HG03066 (cell line): ENCODE data around the gene DENND2A.
"Not testable (repeated sequence)": the region's sequence is repeated elsewhere in the genome, so short reads cannot be mapped to it uniquely, and the experiment has no call there.

Experiments used
- ATAC-seq: cut with Tn5 transposase; IDR thresholded peaks from one replicate; pipeline ENCODE4 v1.9.1; 2021; ENCODE audit warnings: low read depth; ENCODE audit not compliant: unreplicated experiment

Gene DENND2A

GRCh38 chr7:140621401-140622021, 19.1 kb downstream of the DENND2A start:
- ATAC-seq, result no peak

GRCh38 chr7:140619915-140620510, 20.6 kb downstream of the DENND2A start:
- ATAC-seq, result not testable (repeated sequence)

- no peak for ATAC-seq
These were observed 21.4 kb downstream of the DENND2A start for GRCh38 chr7:140619176-140619575.

GRCh38 chr7:140618306-140618705, 22.3 kb downstream of the DENND2A start:
- ATAC-seq, result no peak

GRCh38 chr7:140617081-140617480, 23.5 kb downstream of the DENND2A start:
- ATAC-seq, result no peak

GRCh38 chr7:140616328-140616727, 24.3 kb downstream of the DENND2A start:
- ATAC-seq, result no peak

- ATAC-seq, result no peak
These were observed 29.0 kb downstream of the DENND2A start for GRCh38 chr7:140611641-140612040.

- ATAC-seq, result no peak
These were observed 30.1 kb downstream of the DENND2A start for GRCh38 chr7:140610204-140611165.

- ATAC-seq, result no peak
These were observed 31.0 kb downstream of the DENND2A start for GRCh38 chr7:140609646-140610045.

- no peak for ATAC-seq
These were observed 33.1 kb downstream of the DENND2A start for GRCh38 chr7:140607441-140607989.

GRCh38 chr7:140605337-140605736, 35.3 kb downstream of the DENND2A start:
- ATAC-seq, result no peak

- no peak for ATAC-seq
These were observed 35.9 kb downstream of the DENND2A start for GRCh38 chr7:140604760-140605159.

GRCh38 chr7:140604076-140604475, 36.5 kb downstream of the DENND2A start:
- ATAC-seq, result no peak

GRCh38 chr7:140601566-140602174, 38.9 kb downstream of the DENND2A start:
- no peak for ATAC-seq

GRCh38 chr7:140600341-140600740, 40.3 kb downstream of the DENND2A start:
- no peak for ATAC-seq

GRCh38 chr7:140597428-140597949, 43.1 kb downstream of the DENND2A start:
- no peak for ATAC-seq

- no peak for ATAC-seq
These were observed 43.8 kb downstream of the DENND2A start for GRCh38 chr7:140596519-140597427.

GRCh38 chr7:140595468-140596092, 45.0 kb downstream of the DENND2A start:
- ATAC-seq, result no peak

GRCh38 chr7:140594131-140594691, 46.4 kb downstream of the DENND2A start:
- no peak for ATAC-seq
